ENCODE results near the gene SIGLEC14.

SIGLEC14 gene

DNA sequence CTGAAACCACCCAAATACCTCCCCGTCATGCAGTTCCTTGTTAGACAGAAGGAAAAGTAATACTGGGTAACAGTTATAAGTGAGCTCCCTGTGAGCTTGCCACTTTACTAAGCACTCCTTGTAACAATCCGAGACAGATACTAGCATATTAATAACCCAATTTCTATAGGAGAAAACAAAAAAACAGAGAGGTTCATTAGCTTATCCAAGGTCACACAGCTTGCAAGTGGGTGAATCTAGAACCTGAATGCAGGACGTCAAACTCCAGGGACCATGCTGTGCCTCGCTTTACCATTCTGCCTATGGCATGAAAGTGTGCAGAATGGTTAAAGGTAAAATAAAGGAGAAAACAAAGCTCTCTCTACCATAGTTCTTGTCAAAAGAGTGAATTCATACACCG is 31.8 kb downstream of the SIGLEC14 start:
- DNase-seq, result no peak

- no peak for DNase-seq
These were observed 36.0 kb downstream of the SIGLEC14 start for GRCh38 chr19:51610576-51610975.

DNA sequence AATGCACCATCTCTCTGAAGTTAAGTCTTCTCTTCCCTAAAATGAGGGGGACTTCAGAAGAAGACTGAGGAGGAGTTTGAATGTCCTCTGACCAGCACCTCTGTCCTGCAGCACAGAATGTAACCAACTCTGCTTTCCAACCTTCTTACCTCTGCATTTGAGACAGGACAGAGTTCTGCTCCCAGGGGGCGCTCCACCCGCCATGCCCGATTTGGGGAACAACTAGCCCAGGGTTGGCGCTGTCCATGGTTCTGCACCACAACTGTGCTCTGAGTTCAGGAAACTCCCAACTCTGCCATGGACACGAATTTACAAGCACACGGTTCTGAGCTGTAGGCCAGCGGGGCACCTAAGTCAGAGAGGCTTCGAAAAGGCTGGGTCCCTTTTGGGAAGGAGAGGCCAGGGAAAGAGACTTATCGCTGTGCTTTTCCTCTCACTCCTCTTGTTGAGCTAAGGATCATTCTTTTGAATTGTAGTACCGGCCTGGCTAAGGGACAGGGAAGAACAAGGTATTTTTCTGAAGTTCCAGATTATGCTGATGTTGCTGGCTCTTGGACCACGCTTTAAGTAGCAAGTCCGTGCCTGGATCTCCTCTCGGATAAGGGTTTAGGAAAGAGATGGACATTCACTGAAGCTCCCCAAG is 38.6 kb downstream of the SIGLEC14 start:
- peak; percentile 85 for DNase-seq

DNA sequence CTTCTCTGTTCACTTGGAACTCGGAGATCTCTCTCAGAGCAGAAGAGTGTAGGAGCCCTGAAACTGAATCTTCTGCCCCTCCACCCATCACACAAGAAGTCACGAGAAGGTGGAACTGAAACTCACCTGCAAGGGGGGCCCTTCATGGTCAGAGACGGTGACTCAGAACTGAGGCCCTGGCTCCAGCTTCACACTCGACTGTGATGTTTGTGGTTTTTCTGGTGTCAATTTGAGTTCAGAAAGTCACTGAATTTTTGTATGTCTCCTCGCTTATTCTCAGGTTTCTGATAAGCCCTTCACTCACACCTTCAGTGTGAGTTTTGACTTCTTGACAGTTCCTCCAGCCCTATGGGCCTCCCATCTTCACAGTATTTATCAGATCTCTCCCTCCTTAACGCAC is 39.5 kb downstream of the SIGLEC14 start:
- DNase-seq, result no peak

GRCh38 chr19:51602189-51602854 is 44.3 kb downstream of the SIGLEC14 start:
- DNase-seq, result no peak

- DNase-seq, result no peak
These were observed 45.6 kb downstream of the SIGLEC14 start for GRCh38 chr19:51600940-51601580.

- no peak for DNase-seq
These were observed 47.5 kb downstream of the SIGLEC14 start for GRCh38 chr19:51599084-51599483.

- DNase-seq, result no peak
These were observed 48.3 kb downstream of the SIGLEC14 start for GRCh38 chr19:51598159-51598915.

GRCh38 chr19:51595190-51596175 is 51.1 kb downstream of the SIGLEC14 start:
- DNase-seq, result no peak

- DNase-seq, result no peak
These were observed 51.9 kb downstream of the SIGLEC14 start for GRCh38 chr19:51594774-51595109.

DNA sequence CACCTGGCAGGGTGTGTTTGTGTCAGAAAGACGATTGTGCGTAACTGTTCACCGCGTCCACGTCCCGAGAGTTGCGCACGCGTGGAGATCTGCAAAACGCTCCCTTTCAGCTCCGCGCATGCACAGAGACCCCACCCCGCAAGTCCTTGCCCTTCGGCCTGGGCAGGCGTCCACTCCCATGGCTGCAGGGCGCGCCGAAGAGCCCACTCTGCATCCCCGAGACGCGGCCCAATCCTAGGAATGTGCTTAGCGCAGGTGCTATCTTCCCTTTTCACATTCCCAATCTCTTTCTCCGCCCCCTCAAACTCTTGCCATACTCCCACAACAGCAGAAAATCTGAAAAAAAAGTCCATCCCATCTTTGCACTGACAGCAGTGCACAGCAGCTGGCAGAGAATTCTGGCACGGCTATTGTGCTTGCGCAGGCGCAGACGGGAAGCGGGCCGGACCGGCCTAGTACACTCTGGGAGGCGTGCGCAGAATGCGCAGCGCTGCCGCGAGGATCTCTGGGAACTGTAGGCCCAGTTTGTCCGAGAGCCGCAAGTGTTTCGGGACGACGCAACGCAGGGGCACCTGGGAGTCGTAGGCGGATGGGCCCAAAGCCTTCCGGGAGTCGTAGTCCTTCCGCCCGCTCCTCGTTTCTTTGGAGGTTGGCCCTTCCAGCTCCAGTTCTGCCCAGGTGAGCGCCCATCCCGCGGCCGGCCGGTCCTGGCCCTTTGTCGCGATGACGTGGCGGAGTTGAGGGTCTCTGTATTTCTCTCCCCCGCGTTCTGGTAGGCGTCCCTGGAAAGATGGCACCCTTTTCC is 52.5 kb downstream of the SIGLEC14 start:
- DNase-seq, result peak; percentile 99

GRCh38 chr19:51593138-51593890 is 53.3 kb downstream of the SIGLEC14 start:
- DNase-seq, result no peak
